HG03108 (cell line): ENCODE measurements around the gene DCXR.

Experiments used
- ATAC-seq: cut with Tn5 transposase; IDR thresholded peaks from one replicate; pipeline ENCODE4 v1.9.1; 2021; ENCODE audit warnings: moderate library complexity; ENCODE audit not compliant: unreplicated experiment

Gene DCXR

DNA sequence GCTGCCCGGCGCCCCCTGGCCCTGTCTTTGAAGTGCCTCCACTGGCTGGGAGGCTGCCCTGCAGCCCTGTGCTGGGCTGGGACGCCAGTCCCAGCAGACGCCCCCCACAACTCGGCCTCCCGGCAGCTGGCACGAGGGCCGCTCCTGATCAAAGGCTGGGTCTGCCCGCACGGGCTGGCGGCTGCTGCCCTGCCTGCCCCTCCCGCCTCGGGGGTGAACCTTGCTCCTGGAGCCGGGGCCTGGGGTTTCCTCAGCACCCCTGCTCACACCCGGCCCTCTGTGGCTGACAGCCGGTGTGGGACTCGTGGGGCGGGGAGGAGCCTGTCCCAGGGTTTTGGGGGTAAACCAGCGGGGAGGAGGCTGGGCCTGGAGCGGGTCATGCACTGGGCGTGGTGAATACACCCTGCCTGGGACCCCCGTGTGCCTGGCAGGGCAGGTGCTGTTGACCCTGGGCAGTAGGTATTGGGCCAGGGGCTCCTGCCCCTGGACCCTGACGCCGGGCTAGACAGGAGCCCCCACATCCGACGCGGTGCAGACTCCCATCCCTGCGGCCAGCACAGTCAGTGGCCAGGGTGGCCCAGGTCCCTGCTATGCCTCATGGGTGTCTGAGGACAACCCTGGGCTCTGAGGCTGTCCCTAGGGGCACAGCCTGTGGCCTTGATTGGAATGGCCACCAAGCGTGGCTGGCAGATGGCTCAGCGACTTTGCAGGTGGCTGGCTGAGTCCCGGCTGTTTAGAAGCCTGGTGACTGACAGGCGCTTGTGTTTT lies 36.5 kb downstream of the DCXR start:
- no peak for ATAC-seq

DNA sequence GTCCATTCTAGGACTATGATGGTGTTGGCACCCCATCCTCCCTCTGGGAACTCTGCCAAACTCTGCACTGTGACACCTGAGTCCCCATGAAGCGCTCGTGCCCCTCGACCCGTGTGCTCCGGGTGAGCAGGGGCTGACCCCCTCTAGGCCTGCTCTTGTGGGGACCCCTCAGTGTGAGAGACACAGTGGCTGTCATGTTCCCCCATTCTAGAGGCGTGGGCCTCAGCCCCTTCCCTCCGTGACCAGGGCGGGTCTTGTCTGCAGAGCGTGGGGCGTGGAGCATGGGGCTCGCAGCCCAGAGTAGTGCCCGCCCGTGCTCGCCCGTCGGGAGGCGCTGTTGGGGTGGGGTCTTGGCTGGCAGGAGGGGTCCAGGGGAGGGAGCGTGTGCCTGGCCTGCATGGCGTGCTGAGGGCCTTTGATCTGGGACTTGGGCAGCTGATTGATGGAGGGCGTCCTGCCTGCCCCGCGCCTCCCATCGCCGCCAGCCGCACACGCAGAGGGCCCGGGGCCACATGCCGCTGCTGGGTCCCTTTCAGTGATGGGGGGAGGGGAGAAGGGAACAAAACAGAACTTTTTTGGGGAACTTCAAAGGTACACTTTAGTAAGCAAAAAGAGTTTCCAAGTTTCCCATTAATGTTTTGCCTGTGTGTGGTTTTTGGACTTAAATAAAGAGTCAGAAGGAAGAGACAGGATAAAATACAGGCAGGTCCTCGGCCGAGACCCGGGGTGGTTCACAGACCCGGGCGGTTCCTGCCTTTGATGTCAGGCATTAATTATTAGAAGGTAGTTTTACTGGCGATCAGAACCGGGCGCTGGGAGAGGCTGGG lies 37.3 kb downstream of the DCXR start:
- no peak for ATAC-seq

DNA sequence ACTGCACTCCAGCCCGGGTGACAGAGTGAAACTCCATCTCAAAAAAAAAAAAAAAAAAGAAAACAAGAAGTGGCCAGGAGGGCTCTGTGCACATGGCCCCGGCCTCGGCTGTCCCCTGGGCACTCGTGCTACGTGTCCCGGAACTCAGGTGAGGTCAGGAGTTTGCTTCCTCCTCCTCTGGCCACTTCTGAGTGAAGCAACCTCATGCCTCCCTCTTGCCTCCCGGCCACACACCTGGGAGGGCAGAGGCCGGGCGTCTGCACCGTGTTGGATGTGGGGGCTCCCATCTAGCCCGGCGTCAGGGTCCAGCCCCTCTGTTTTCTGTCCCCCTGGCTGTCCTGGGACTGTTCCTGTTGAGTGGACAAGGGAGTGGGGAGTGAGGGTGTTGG lies 37.9 kb downstream of the DCXR start:
- no peak for ATAC-seq

- no peak for ATAC-seq
These were observed 38.6 kb downstream of the DCXR start for GRCh38 chr17:81998691-81999438.

DNA sequence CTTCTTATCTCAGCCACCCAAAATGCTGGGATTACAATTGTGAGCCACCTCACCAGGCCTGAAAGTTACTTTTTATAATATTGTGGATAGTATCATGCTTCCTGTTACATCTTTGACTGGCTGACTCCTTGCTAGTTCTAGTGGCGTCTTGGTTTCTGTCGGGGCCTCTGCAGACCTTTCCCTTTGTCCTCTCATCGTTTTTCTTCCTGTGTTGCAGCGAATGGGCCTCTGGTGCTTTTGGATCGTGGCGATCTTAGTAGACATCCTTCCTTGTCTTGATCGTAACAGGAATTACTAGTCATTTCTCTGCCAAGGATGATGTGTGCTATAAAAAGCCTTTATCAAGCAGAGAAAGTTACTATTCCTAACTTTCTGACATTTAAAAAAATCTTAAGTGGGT lies 39.3 kb downstream of the DCXR start:
- no peak for ATAC-seq

DNA sequence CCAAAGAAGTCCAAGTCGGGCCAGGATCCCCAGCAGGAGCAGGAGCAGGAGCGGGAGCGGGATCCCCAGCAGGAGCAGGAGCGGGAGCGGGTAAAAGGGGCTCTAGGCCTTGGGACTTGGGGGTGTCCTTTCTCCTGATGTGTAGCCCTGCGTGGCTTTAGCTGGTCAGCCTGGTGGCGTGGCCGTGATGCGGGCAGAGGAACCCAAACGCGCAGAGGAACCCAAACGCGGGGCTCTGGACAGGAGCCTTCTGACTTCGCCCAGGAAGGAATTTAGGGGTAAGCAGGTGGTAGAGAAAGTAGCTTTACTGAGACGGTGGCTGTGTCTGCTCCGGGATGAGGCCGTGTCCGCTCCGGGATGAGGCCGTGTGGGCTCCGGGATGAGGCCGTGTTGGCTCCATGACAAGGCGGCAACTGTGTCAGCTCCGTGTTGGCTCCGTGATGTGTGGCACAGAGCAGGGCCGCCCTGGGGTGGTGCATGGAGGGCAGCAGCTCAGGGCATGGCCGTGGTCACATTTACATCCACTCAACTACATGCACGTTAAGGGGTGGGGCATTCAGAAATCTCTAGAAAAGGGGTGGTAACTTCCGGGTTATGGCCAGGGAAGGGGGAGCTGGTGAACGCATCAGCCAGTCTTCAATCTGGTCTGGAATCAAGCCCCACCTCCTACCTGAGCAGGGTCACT lies 40.6 kb downstream of the DCXR start:
- ATAC-seq, result no peak

DNA sequence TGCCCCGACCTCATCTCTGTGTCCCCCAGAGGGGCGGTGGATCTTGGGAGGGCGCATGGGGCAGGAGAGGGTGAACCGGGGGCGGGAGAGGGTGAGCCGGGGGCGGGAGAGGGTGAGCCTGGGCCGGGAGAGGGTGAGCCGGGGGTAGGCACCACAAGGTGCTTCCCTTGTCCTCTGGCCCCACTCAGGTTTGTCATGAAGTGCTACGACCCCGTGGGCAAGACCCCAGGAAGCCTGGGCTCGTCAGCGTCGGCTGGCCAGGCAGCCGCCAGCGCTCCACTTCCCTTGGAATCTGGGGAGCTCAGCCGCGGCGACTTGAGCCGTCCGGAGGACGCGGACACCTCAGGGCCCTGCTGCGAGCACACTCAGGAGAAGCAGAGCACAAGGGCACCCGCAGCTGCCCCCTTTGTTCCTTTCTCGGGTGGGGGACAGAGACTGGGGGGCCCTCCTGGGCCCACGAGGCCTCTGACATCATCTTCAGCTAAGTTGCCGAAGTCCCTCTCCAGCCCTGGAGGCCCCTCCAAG lies 41.2 kb downstream of the DCXR start:
- ATAC-seq, result no peak

- no peak for ATAC-seq
These were observed 41.9 kb downstream of the DCXR start for GRCh38 chr17:81995463-81996231.

DNA sequence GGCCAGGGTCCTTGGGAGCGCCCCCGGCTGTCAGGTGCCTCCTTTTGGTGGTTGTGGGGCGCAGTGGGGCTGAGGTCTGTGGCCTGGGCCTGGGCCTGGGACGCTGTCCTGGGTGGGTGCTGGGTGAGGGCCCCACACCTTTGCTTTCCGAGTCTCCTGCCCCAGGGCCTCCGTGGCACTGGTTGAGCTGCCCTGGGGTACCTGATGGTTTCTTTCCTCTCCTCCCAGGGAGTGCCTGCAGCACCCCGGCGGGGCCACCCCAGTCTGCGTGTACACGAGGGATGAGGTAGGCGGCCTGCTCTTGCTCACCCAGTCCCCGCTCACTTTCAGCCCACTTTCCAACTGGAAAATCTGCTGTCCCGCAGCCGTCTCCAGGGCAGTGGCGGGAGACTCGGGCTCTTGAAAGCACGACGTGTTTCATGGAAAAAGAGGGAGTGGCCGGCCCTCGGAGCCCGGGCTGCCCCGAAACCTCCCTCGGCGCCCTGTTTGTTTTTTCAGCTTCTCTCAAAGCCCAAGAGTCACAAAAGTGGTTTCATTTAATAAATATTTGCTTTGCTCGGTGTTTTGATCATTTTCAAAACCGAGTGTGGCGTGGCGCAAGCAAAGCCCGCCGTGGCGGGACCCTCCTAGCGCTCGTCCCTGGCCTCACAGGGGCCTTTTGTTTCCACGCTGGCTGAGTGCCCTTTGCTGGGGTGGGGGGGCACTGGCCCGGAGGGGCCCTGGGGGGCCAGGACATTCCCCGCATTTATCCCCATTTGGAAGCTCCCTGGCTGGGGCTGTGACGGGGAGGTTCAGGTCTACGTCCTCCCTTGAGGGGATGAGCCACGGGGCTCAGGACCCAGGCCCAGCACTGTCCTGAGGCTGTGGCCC lies 42.7 kb downstream of the DCXR start:
- no peak for ATAC-seq

- ATAC-seq, result no peak
These were observed 43.5 kb downstream of the DCXR start for GRCh38 chr17:81993729-81994592.

GRCh38 chr17:81992306-81993102 lies 45.0 kb downstream of the DCXR start:
- ATAC-seq, result no peak

DNA sequence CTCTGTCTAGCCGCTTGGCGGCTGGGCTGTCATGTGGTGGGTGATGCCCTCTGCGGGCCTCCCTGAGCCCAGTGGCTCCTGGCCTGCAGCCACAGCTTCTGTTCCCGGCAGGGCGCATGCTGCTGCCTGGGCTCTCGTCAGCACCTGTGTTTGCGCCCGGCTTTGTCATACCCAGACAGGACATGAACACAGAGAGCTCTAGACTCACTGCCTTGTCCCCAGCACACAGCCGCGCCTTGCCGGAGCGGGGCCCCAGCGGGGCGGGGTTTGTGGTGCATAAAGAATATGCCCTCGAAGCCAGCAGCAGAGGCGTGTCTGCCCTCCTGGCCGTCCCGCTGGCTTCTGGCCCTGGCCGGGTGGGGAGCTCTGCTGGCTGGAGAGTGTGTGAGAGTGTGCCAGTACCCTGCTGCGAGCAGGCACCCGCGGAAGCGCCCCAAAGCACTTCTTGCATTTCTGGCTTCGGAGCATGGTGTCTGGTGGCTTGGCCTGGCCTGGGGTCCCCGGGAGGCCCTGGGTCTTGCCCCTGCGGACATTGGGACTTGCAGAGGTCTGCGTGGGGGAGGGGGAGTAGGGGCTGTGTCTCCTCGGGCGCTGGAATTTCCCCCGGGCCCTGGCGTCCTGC lies 45.7 kb downstream of the DCXR start:
- ATAC-seq, result no peak

GRCh38 chr17:81990836-81991683 lies 46.4 kb downstream of the DCXR start:
- no peak for ATAC-seq

GRCh38 chr17:81987161-81987770 lies 50.2 kb downstream of the DCXR start:
- no peak for ATAC-seq

GRCh38 chr17:81986606-81987005 lies 50.9 kb downstream of the DCXR start:
- no peak for ATAC-seq
